WTC11 (cell line): ENCODE results near the gene PANX3. TPM values are rescaled to one million over a fixed set of nuclear protein-coding genes. Genes with fewer than 3 reads are reported as not detected.

ENCODE experiments used
- ATAC-seq: fragments of 200-7000 bp; cut with Tn5 transposase; 2 replicates; pipeline ENCODE4 v1.10.0; 2021; ENCODE audit warnings: mild to moderate bottlenecking, moderate library complexity
- CTCF ChIA-PET: fragments of 300-600 bp; sonication (Branson Sonifier 250); formaldehyde crosslinking; loops from one replicate; lab custom pipeline; 2021; ENCODE audit warnings: antibody characterized with exemption; lab: Charles Lee
- POLR2A ChIA-PET: fragments of 350-600 bp; sonication (Branson Sonifier 250); formaldehyde crosslinking; loops from one replicate; lab custom pipeline; 2021; ENCODE audit warnings: antibody characterized with exemption; lab: Charles Lee
- DNase-seq: peaks from one replicate; pipeline ENCODE4 v3.0.0; 2021; ENCODE audit warnings: low spot score
- H3K27ac Mint-ChIP-seq: 2 replicates; pipeline ENCODE4 v1.8.0; 2021; ENCODE audit warnings: mixed read lengths
- H3K27me3 Mint-ChIP-seq: 2 replicates; pipeline ENCODE4 v1.8.0; 2021; ENCODE audit warnings: low read depth, mild to moderate bottlenecking, moderate library complexity, mixed read lengths
- H3K36me3 Mint-ChIP-seq: 2 replicates; pipeline ENCODE4 v1.8.0; 2021; ENCODE audit warnings: mixed read lengths
- H3K4me1 Mint-ChIP-seq: 2 replicates; pipeline ENCODE4 v1.8.0; 2022; ENCODE audit warnings: mixed read lengths
- H3K4me3 Mint-ChIP-seq: 2 replicates; pipeline ENCODE4 v1.8.0; 2021; ENCODE audit warnings: mild to moderate bottlenecking, moderate library complexity, mixed read lengths
- H3K9me3 Mint-ChIP-seq: 2 replicates; pipeline ENCODE4 v1.8.0; 2021; ENCODE audit warnings: mixed read lengths
- CDX4 ChIP-seq: fragments of 250-450 bp; sonication (Bioruptor Pico); IDR thresholded peaks from 2 replicates; pipeline ENCODE4 v1.9.0; 2021; ENCODE audit warnings: moderate library complexity, mild to moderate bottlenecking, inconsistent platforms, borderline replicate concordance
- CREB1 ChIP-seq: sonication (generic); formaldehyde crosslinking; IDR thresholded peaks from 2 replicates; pipeline ENCODE4 v1.8.0; 2023; ENCODE audit warnings: mild to moderate bottlenecking, missing genetic modification reagents
- CTCF ChIP-seq: fragments of 200-600 bp; IDR thresholded peaks from 2 replicates; pipeline ENCODE4 v1.8.0; 2022; ENCODE audit warnings: antibody characterized with exemption
- E2F1 ChIP-seq: sonication (generic); formaldehyde crosslinking; IDR thresholded peaks from 2 replicates; pipeline ENCODE4 v1.8.0; 2022; ENCODE audit warnings: mild to moderate bottlenecking, missing genetic modification reagents
- HMGXB4 ChIP-seq: sonication (generic); formaldehyde crosslinking; IDR thresholded peaks from 2 replicates; pipeline ENCODE4 v1.8.1; 2023; ENCODE audit warnings: mild to moderate bottlenecking, moderate library complexity, missing genetic modification reagents
- JAZF1 ChIP-seq: fragments of 250-450 bp; sonication (Bioruptor Pico); IDR thresholded peaks from 2 replicates; pipeline ENCODE4 v1.9.0; 2021; ENCODE audit warnings: moderate library complexity, mild to moderate bottlenecking, inconsistent platforms
- MLX ChIP-seq: sonication (generic); formaldehyde crosslinking; IDR thresholded peaks from 2 replicates; pipeline ENCODE4 v1.8.1; 2023; ENCODE audit warnings: mild to moderate bottlenecking, missing genetic modification reagents, moderate library complexity
- NFE2L1 ChIP-seq: sonication (generic); formaldehyde crosslinking; IDR thresholded peaks from 2 replicates; pipeline ENCODE4 v1.8.1; 2023; ENCODE audit warnings: missing genetic modification reagents
- TCF7 ChIP-seq: sonication (generic); formaldehyde crosslinking; IDR thresholded peaks from 2 replicates; pipeline ENCODE4 v1.8.0; 2022; ENCODE audit warnings: mild to moderate bottlenecking, low read depth, missing genetic modification reagents, moderate library complexity
- ZBTB21 ChIP-seq: sonication (generic); formaldehyde crosslinking; IDR thresholded peaks from 2 replicates; pipeline ENCODE4 v1.8.1; 2023; ENCODE audit warnings: mild to moderate bottlenecking, missing genetic modification reagents, borderline replicate concordance
- ZNF423 ChIP-seq: fragments of 250-450 bp; sonication (Bioruptor Pico); IDR thresholded peaks from 2 replicates; pipeline ENCODE4 v2.1.2; 2022; ENCODE audit warnings: mild to moderate bottlenecking, moderate library complexity
- ZNF671 ChIP-seq: fragments of 250-450 bp; sonication (Bioruptor Pico); IDR thresholded peaks from 2 replicates; pipeline ENCODE4 v1.8.0; 2021; ENCODE audit warnings: mild to moderate bottlenecking
- total RNA-seq: library from RNA; stranded (reverse); gene quantifications from 3 replicates; pipeline ENCODE4 v1.2.3, GENCODE V29; 2021

PANX3 gene
- total RNA-seq, 1 experiment from 2014 or later: not detected

GRCh38 chr11:124629961-124630360 is 18.7 kb downstream of the PANX3 start:
- POLR2A ChIA-PET: no interaction called here
- DNase-seq (no peak), ATAC-seq (no peak)
- Mint-ChIP-seq H3K36me3 (peaks cover 70% of the 10 kb centered on the region), H3K4me3 (no peak overlapping the region), H3K27ac (no peak overlapping the region), H3K4me1 (no peaks in the 10 kb centered on the region), H3K27me3 (no peaks in the 10 kb centered on the region), H3K9me3 (no peaks in the 10 kb centered on the region)
- no peak for TF ChIP-seq TCF7 (CRISPR knock-in tag)
- no peak for TF ChIP-seq CTCF
- no peak for TF ChIP-seq E2F1 (CRISPR knock-in tag)
- TF ChIP-seq MLX (CRISPR knock-in tag): no peak
- CTCF ChIA-PET: interaction anchor here (1.0 kb wide), 1 partner anchor 133 kb away, joined by 4 read pairs; no protein-coding TSS in a partner anchor

GRCh38 chr11:124633355-124633754 is 22.1 kb downstream of the PANX3 start:
- POLR2A ChIA-PET: no interaction called here
- TF ChIP-seq MLX (CRISPR knock-in tag): no peak
- no peak for TF ChIP-seq CDX4 (CRISPR knock-in tag)
- no peak for TF ChIP-seq ZNF423 (CRISPR knock-in tag)
- TF ChIP-seq NFE2L1: no peak
- TF ChIP-seq, all 79 proteins: peak for 0
- ATAC-seq (no peak), DNase-seq (no peak)
- Mint-ChIP-seq H3K9me3 (no peaks in the 10 kb centered on the region), H3K36me3 (peaks cover 51% of the 10 kb centered on the region), H3K4me1 (peaks cover 1% of the 10 kb centered on the region; the same call in 1 of the 2 replicates), H3K4me3 (no peak overlapping the region), H3K27me3 (no peaks in the 10 kb centered on the region), H3K27ac (no peak overlapping the region)
- CTCF ChIA-PET: interaction anchor here (1.2 to 1.9 kb wide), 2 partner anchors 11 to 112 kb away, joined by 4 to 5 read pairs; partner anchors contain the start of gene TBRG1

- CTCF ChIA-PET: no interaction called here
Measured at GRCh38 chr11:124635932-124636331, 24.7 kb downstream of the PANX3 start.

More at GRCh38 chr11:124635932-124636331, 24.7 kb downstream of the PANX3 start:
- no peaks in the 10 kb centered on the region for H3K27me3 Mint-ChIP-seq
- no peak overlapping the region for H3K4me3 Mint-ChIP-seq
- H3K9me3 Mint-ChIP-seq: peaks cover 6% of the 10 kb centered on the region
- peaks cover 3% of the 10 kb centered on the region; the same call in 1 of the 2 replicates for H3K4me1 Mint-ChIP-seq
- TF ChIP-seq CTCF (no peak), CREB1 (no peak), ZNF671 (CRISPR knock-in tag) (no peak), HMGXB4 (CRISPR knock-in tag) (no peak), JAZF1 (CRISPR knock-in tag) (no peak), ZBTB21 (CRISPR knock-in tag) (no peak)
- peaks cover 42% of the 10 kb centered on the region for H3K36me3 Mint-ChIP-seq
- ATAC-seq (no peak), DNase-seq (no peak)
- POLR2A ChIA-PET: no interaction called here
- H3K27ac Mint-ChIP-seq: no peak overlapping the region
